Measurements from ENCODE around the gene LRP1B.

The LRP1B gene

GRCh38 chr2:140210963-140211362 lies 1919.9 kb downstream of the LRP1B start:
- TF ChIP-seq CTCF (IDR thresholded peaks at IDR 0.05; ENCODE audit: insufficient read depth, low read depth, low read length, missing control alignments), result no peak
- no peak for DNase-seq (ENCODE audit: low read depth)
- H3K4me3 ChIP-seq (ENCODE audit: low read depth, low read length), result no peak overlapping the region

- no peak for DNase-seq (ENCODE audit: low read depth)
- no peak for TF ChIP-seq CTCF (IDR thresholded peaks at IDR 0.05; ENCODE audit: insufficient read depth, low read depth, low read length, missing control alignments)
- no peak overlapping the region for H3K4me3 ChIP-seq (ENCODE audit: low read depth, low read length)
These were observed 1925.7 kb downstream of the LRP1B start for GRCh38 chr2:140205093-140205492.

GRCh38 chr2:140203347-140203746 lies 1927.5 kb downstream of the LRP1B start:
- H3K4me3 ChIP-seq (ENCODE audit: low read depth, low read length), result no peak overlapping the region
- no peak for DNase-seq (ENCODE audit: low read depth)
- TF ChIP-seq CTCF (IDR thresholded peaks at IDR 0.05; ENCODE audit: insufficient read depth, low read depth, low read length, missing control alignments), result no peak

- no peak for DNase-seq (ENCODE audit: low read depth)
- no peak overlapping the region for H3K4me3 ChIP-seq (ENCODE audit: low read depth, low read length)
- no peak for TF ChIP-seq CTCF (IDR thresholded peaks at IDR 0.05; ENCODE audit: insufficient read depth, low read depth, low read length, missing control alignments)
These were observed 1929.2 kb downstream of the LRP1B start for GRCh38 chr2:140201572-140201971.

GRCh38 chr2:140200764-140201163 lies 1930.1 kb downstream of the LRP1B start:
- DNase-seq (ENCODE audit: low read depth), result no peak
- no peak for TF ChIP-seq CTCF (IDR thresholded peaks at IDR 0.05; ENCODE audit: insufficient read depth, low read depth, low read length, missing control alignments)
- H3K4me3 ChIP-seq (ENCODE audit: low read depth, low read length), result no peak overlapping the region

GRCh38 chr2:140200307-140200706 lies 1930.5 kb downstream of the LRP1B start:
- TF ChIP-seq CTCF (IDR thresholded peaks at IDR 0.05; ENCODE audit: insufficient read depth, low read depth, low read length, missing control alignments), result no peak
- DNase-seq (ENCODE audit: low read depth), result no peak

GRCh38 chr2:140199312-140199711 lies 1931.5 kb downstream of the LRP1B start:
- no peak for DNase-seq (ENCODE audit: low read depth)
- no peak overlapping the region for H3K4me3 ChIP-seq (ENCODE audit: low read depth, low read length)
- TF ChIP-seq CTCF (IDR thresholded peaks at IDR 0.05; ENCODE audit: insufficient read depth, low read depth, low read length, missing control alignments), result no peak

More at GRCh38 chr2:140200307-140200706, 1930.5 kb downstream of the LRP1B start:
- H3K4me3 ChIP-seq (ENCODE audit: low read depth, low read length), result no peak overlapping the region
